HG03432 (cell line): Measurements from ENCODE around the gene DMGDH.

Experiments used
- ATAC-seq: cut with Tn5 transposase; IDR thresholded peaks from one replicate; pipeline ENCODE4 v1.9.1; 2021; ENCODE audit warnings: mild to moderate bottlenecking, moderate library complexity; ENCODE audit not compliant: unreplicated experiment

Gene DMGDH

DNA sequence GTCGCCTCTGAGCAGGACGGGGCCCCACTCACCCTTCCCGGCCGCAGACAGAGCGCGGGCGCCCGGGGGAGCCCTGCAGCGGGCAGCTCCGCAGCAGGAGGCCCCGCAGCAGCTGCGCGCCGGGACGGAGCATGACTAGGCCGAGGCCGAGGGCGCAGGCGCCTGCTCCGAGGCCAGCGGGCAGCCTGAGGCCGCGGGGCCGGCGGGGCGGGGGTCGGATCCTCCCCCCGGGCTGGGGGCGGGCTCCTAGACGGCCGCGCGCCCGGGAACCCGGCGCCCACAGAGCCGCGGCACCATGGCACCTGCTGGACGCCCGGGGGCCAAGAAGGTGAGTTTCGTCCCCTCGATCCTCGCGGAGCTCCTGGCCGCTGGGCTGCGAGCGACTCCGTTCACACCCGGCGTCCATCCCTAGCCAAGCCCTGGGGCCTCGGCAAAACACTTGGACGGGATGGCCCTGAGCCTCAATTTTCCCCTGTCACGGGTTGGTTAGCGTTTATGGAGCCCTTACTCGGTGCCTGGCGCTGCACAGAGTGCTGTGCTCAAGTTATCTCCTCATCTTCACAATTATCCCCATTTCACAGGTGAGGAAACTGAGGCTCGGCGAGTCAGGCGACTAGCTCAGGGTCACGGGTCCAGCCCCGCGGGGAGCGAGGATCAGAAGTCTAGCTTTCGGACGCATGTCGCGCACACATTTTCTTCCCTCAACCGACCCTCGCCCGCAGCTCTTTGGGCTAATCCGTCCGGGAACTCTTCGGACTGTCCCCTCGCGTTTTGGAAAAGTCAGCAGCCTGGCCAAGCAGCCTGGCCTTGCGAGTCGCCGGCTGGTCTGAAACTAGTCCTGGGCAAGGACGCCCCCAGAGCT, at the start of gene DMGDH, which contains the start of gene BHMT2:
DMGDH (minus strand) TSS at position 187 of the 862 bp plus-strand sequence; CDS start at position 133, 54 bp downstream.
BHMT2 (plus strand) TSS at position 280 of the 862 bp plus-strand sequence; CDS start at position 296, 16 bp downstream.
- no peak for ATAC-seq

DNA sequence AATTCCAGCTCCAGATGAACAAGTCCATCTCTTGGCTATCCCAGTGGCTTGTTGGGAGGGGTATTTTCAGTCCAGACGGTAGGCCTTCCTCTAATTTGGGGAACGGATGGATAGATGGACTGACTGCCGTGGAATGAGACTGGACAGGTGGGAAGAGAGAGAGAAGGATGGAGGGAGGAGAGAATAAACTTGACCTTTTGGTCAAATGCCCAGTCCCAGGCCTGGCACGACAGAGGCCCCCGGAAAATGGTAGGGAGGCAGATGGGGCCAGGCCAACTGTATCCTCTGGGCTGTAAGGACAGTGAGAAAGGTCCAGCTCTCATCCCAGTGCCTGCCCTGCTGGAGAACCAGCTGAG, 43.2 kb upstream of the DMGDH start:
- ATAC-seq, result no peak

DNA sequence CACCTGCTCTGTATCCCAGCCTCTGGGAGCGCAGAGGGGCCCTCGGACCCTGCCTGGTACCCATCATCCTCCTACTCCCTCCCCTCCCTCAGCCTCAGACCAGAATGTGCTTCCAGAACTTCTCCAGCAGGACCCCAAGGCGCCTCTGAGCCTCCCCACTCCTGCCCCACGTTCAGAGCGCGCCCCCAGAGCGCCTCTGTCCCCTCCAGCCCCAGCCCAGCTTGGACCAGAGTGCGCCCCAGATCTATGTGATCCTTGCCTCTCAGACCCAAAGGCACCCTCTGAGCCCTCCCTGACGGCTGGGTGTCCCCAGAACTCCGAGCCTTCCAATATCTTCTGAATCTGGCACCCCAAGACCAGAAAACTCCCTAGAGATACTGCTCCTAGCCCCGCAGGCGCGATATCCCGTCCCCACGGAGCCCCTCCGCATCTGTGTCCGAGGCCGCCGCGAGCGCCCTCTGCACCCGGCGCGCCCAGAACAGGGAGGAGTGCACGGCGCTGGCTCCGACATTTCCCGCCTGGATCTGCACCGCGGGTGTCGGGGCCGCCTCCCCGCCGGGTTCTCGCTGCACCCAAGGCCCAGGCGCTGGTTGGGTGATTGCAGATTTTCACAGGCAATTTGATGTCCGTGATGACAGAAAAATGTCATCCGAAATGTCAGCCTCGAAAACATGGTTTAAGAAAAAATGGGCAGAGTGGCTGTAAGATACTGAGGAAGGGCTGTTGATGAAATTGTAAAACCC, 42.7 kb upstream of the DMGDH start:
- ATAC-seq, result no peak

DNA sequence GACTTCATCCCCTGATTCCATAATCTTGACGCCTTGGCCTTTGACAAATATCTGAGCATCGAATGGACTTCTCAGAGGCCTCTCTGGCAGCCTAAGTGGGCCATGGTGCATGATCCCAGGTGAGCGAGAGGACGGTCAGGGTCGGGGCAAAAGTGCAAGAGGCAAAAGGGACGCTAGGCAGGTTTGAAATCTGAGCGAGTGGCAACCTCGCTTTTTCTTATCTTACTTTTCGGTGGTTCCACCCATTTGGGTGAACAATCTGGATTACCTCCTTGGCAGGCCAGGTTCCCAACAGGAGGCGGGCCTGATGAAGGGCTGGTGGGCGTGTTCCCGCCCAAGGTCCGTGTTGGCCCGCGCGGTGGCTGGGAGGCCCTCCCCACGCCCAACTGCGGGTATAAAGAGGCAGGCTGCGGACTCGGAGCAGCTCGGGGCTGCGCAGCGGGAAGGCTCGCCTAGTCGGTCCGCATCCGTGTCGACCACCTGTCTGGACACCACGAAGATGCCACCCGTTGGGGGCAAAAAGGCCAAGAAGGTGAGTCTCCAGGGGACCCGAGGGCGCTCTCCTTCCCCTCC, 42.0 kb upstream of the DMGDH start, which contains the start of gene BHMT:
BHMT (plus strand) TSS at position 423 of the 573 bp plus-strand sequence; CDS start at position 500, 77 bp downstream.
- ATAC-seq, result no peak

DNA sequence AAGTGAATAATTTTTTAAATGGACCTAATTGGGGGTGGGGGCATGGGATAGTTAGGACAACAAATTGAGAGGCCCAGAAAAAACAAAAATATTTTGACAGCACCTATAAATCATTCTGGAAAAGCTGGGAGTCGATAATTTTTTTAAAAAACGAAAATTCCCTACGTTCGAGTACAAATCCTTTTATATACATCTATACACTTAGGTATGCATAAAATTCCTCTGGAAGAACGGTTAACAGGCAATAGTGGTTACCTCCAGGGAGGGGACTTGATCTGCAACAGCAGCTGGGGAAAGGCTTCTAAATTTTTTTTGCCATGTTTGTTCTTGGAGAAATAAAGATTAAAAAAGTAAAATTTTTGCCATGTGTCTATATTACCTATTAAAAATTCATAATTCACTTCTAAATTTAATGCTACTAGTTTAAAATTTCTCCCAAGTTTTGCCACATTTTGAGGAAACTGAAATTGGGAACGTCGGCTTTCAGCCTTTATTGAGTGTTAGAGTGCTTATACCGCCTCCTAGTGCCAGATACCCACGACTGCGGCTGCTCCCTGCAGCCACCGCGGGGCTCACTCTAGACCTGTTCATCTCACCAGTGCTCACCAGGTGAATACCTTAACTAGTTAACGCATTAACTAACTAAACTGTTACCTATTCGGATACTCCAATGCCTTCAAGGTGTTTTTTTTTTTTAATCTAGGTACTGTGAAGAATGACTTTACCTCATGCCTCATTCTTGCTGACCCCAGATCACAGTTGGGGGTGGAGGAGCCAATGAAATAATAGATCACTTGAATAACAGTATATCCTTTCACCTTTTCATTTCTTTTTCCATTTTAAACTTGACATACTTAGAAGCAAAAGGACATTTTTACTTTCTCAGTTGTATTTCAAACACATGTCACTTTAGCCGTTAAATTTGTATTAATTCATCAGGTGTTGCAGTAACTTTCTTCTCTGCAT, 40.3 kb upstream of the DMGDH start:
- ATAC-seq, result no peak

DNA sequence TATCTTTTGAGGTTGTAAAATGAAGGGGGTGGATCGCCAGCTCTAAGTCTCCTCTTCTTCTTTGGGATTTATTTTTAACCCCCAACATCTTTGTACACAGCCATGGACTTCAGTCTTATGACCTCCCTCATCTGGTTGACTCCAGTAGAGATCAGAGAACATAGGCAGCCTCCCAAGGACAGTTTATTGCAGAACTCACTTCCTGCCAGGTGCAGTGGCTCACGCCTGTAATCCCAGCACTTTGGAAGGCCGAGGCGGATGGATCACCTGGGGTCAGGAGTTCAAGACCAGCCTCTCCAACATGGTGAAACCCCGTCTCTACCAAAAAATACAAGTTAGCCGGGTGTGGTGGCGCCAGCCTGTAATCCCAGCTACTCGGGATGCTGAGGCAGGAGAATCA, 39.3 kb upstream of the DMGDH start:
- ATAC-seq, result no peak

DNA sequence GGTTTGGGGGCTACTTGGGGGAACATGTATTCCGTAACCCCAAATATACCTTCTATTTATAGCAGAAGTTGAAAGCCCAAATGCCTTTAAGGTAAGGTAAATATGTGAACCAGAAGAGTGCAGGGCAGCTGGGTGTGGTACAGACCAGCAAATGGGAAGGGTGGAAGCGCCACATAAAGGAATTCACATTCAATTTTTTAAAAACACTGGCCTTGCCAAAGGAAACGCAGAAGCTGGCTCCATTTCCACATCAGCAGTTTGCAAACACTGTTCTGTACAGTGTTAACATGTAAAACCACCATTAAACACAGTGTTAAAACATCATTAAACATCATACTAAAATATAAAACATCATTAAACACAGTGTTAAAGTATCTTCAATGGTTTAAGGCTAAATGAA, 38.6 kb upstream of the DMGDH start:
- no peak for ATAC-seq

DNA sequence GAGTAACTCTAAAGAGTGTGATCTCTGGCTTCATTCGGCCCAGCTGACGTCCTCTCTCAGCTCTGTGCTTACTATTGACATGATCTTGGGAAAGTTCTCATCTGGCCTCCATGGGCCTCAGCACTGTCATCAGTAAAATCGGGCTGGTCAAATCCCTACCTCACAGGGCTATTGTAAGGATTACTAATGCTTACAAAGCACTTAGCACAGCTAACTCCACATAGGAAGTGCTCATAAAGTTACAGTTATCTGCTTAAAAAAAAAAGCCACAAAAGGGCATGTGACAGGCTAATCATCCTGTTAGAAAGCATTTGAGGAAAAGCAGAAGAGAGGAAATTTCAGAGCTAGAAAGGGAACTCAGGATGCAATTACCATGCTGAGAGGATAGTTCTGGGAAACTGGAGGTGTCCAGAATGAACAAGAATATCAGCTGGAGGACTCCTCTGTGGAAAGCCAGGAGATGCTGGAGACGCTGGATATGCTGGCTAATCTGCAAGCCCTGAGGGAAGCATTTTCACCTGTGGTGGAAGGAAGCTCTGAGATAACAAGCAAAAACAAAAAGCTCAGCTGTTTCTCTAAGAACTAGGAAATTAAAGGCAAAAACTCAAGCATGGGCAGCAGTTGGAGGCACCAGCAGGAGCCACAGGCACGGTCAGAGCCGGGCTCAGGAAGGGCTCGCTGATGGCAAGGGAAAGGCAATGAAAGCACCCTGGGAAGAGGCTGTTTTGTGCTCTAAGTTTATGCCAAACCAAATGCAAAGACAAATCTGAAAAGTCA, 37.7 kb upstream of the DMGDH start:
- ATAC-seq, result no peak

DNA sequence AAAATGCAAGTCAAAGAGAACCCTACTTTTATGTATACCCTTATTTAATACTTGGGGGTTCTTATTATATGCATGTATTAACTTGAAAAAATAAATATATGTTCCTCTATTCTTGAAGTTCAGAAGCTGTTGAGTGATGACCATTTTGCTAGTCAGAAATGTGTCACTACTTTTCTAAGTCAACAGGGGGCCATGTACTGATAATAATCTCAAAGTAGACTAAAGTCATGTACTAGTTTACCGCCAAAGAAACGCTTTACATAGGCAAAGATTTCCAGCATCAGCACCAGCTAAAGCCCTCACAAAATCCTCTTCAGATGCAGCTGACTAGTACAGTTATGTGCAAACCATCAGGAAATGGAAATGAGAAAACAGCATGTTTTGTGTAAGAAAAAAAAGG, 36.4 kb upstream of the DMGDH start:
- no peak for ATAC-seq

DNA sequence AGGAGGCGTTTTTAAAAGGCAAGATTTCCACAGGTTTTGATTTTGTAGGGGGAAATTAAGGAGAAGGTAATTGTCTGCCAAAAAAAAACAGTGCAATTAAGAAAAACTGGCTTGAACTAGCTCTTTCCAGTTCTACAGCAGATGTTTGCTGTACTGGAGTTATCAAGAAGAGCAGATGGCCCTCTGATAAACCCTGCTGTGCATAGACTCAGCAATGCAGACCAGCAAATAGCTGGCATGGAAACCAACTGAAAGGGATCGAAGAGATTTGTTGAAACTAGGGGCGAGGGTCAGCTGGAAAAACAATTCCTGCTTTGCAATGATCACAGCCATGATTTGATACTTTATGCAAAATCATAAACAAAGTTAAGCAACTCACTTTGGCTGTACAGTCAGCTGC, 24.3 kb upstream of the DMGDH start:
- no peak for ATAC-seq

DNA sequence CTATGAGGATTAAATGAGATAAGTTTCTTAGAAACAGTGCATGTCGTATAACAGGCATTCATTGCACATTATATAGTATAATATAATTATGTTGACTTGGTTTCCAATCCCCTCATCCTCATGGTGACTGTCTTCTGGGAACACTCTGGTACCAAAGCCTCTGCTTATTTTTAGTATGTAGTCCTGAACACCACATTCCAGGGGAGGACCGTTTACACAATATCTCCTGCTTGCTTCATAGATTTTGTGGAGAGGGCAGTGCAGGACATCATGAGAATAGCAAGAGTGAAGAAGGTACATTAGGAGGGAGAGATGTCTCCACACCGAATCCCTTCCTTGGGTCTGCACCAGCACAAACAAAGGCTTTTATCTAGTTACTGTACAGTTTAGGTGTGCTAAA, 21.6 kb upstream of the DMGDH start:
- ATAC-seq, result no peak

DNA sequence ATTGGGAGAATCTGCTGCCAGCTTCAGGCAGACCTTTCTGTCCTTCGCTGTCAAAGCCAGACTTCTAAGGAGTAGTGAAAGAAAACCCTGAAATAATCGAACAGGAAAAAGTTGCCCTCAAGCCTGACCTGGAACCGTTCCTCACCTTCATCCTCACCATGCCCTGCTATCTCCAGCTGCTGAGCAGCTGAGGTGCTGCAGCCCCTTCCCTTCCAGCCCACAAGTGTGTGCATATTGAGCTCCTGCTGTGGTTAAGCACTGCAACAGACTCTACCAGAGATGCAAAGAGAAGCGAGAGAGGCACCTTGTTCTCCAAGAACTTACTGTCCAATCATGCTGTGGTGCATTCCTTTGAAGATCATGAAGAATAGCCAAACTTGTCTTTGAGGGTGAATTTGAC, 19.0 kb upstream of the DMGDH start:
- ATAC-seq, result no peak

DNA sequence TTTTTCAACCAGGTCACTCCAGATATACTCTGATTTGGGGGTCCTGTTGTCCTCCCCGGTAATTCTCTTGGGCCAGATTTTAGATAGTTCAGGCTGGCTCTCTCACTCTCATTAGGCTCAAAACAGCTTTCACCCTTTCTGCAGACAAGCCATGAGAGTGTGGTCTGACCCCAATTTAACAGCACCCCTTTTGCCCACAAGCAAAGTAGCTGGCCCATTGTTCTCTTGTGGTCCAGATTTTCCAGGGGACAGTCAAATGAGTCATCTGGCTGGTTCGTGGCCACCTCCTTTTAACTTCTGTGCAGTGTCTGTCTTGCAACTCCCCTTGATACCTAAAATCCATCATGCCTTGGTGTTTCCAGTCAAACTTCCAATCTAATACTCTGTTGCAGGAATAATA, 16.6 kb upstream of the DMGDH start:
- no peak for ATAC-seq

DNA sequence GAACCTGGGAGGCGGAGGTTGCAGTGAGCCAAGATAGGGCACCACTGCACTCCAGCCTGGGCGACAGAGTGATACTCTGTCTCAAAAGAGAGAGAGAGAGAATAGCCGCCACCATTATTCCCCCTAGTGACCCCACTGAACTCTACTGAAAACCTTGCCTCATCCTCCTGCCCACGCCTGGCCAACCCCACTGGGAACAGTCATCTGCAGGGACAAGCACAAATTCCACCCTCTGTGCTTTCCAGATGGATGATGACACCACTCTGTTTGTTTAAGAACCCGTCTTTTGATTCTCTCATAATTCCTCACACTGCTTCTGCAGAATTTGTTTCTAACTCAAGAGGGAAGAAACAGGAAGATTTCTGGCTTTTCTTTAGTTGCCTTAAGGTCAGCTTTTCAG, 12.3 kb upstream of the DMGDH start:
- no peak for ATAC-seq

DNA sequence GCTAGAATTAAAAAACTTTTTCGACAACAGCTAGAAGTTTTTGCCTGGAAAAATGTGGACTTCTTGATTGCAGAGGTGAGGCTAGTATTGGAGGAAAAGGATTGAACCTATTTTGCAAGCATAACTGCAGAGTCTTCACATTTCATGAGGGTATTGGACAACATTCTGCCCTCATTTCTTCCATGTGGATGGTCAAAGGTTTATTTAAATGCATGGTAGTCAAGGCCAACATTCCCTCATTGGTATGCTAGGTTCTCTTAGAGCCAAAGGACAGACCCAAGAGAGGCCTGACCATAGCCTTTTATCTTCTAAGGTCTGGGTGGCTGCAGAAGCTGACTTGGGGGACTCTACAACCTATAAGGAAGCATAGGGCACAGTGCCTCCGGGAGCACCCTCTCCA, 11.3 kb upstream of the DMGDH start:
- ATAC-seq, result no peak

DNA sequence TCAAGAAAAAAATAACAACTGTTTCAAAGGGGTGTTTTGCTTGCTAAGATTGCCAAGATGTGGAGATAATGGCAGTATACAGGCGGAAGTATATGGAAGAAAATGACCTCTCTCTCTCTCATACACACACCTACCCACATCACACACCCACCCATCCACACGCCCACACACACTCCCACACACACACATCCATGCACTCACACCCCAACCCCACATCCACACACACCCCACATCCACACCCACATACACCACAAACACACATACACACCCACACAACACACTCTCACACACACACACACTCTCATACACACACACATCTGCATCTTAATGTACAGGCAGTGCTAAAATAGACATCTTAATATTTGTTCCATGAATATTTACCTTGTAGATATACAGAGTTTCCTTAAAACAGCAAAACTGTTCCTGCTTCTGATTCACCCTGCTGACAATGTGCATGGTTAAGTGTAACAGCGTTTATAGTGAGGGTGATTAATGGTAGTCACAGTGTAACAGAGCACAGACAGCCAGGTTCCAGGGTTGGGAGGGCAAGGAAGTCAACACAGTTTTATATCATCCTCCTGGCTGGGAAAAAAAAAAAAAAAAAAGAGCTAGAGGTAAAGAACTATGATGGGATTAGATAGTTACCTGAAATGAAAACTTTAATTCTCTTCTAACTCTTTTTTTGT, 8.3 kb upstream of the DMGDH start:
- no peak for ATAC-seq

DNA sequence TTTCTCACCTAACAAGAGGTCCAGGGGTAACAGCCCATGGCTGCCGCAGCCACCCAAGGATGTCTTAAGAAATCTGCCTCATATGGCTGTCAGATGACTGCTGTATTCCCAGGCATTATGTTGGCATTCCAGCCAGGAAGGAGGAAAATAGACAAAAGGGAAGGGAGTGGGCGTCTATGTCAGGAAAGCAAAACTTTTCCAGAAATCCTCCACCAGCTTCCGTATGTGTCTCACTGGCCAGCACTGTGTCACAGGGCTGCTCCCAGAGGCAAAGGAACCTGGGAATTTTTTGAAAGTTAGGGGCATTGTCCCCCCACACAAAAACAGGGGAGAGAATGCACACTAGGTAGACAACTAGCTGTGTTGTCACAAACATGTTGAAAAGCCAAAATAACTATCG, 7.3 kb upstream of the DMGDH start:
- ATAC-seq, result no peak

DNA sequence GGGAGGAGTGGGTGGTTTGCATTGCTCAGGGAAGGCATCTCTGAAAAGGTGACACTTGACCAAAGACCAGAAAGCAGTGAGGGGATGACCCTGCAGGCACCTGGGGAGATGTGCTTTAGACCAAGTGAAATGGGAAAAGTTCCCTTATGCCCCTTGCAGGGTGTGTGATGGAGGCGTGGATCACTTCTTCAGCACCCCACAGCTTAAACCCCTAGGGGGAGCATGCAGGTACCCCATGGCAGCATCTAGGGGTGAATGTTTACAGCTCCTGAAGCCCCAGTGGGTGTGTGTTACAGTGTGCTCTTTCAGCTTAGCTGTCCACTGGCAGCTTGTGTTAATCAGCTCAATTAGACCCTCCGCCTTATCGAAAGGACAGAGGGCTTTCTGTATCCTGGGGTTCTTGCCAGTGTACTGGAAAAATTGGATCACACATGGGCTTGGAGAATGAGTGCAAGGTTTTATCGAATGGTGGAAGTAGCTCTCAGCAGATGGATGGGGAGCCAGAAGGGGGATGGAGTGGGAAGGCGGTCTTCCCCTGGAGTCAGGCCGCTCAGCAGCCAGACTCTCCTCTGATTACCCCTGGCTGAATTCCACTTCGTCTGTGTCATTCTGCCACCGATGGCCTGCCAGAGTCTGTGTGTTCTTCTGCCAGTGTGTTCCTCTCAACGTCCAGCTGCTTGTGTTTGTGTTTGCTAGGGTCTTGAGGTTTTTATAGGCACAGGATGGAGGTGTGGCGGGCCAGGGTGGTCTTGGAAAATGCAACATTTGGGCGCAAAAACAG, 6.4 kb upstream of the DMGDH start:
- ATAC-seq, result no peak
